Small intestine (tissue), 7 donors: ENCODE results near the gene GDE1. TPM values are rescaled to one million over a fixed set of nuclear protein-coding genes. Genes with fewer than 3 reads are reported as not detected.
A peak's percentile ranks its signal among the peaks of the same experiment; 100 is the strongest.

Experiments used
- DNase-seq, 2 donors: peaks; one replicate each; pipeline versions ENCODE4 v3.0.0 to v3.0.0-alpha.2; 2013
- FAIRE-seq: peaks from 2 replicates; lab custom pipeline; 2012; peaks lifted over from hg19 to GRCh38; lab: Jason Lieb, UNC
- H3K27ac ChIP-seq, 3 donors: one replicate each; pipeline ENCODE4 v1.5.1; 2013; ENCODE audit warnings: low read length in 2 of 3, mild to moderate bottlenecking in 2 of 3, control low read depth in 1 of 3, inconsistent platforms in 1 of 3, low read depth in 1 of 3, moderate library complexity in 1 of 3
- H3K27me3 ChIP-seq, 3 donors: one replicate each; pipeline ENCODE4 v1.6.1; 2013; ENCODE audit warnings: low read length in 3 of 3, inconsistent platforms in 1 of 3; ENCODE audit not compliant: control insufficient read depth in 3 of 3, insufficient read depth in 3 of 3
- H3K36me3 ChIP-seq, 3 donors: one replicate each; pipeline ENCODE4 v1.6.1; 2013; ENCODE audit warnings: low read length in 3 of 3, inconsistent platforms in 1 of 3, low read depth in 1 of 3, mild to moderate bottlenecking in 1 of 3, moderate library complexity in 1 of 3; ENCODE audit not compliant: control insufficient read depth in 3 of 3, insufficient read depth in 2 of 3
- H3K4me1 ChIP-seq, 3 donors: one replicate each; pipeline ENCODE4 v1.6.1; 2013; ENCODE audit warnings: low read length in 2 of 3, inconsistent platforms in 1 of 3, low read depth in 1 of 3, mild to moderate bottlenecking in 1 of 3, moderate library complexity in 1 of 3; ENCODE audit not compliant: control insufficient read depth in 3 of 3, insufficient read depth in 2 of 3
- H3K4me3 ChIP-seq, 3 donors: one replicate each; pipeline ENCODE4 v1.5.1; 2013; ENCODE audit warnings: low read length in 3 of 3, control low read depth in 1 of 3, inconsistent platforms in 1 of 3, low read depth in 1 of 3, mild to moderate bottlenecking in 1 of 3, moderate library complexity in 1 of 3
- H3K9me3 ChIP-seq, 2 donors: one replicate each; pipeline ENCODE4 v1.6.1; 2013; ENCODE audit warnings: low read depth in 1 of 2, low read length in 1 of 2; ENCODE audit not compliant: control insufficient read depth in 2 of 2, insufficient read depth in 1 of 2
- WGBS, 3 donors: extraction: QIAGEN DNeasy Blood & Tissue Kit; methylation state at CpG; one replicate each; pipeline ENCODE4 v1.1.7; 2013; 5-methylcytosine and 5-hydroxymethylcytosine counted together
- polyA plus RNA-seq, 4 donors: library from polyadenylated mRNA; stranded (reverse) in 3 of 4; unstranded in 1 of 4; fragments of 200-250 nt in 3 of 4; fragments of 120-200 nt in 1 of 4; gene quantifications; one replicate each; pipeline versions ENCODE4 v1.2.1 to v1.2.3, GENCODE V29; 2013
- donor health status: healthy with polysubstance abuse.
- donor health status: control.
- donor health status: control.
- donor health status: Bipolar disorder and iron deficiency.
- donor health status: healthy.

Gene GDE1
- polyA plus RNA-seq, 4 donors: 29.7 to 70.8 (median 38.9) TPM

GRCh38 chr16:19522760-19523159 lies 862 bp upstream of the GDE1 start:
- peaks cover 5 to 24% (median 11%) of the 10 kb centered on the region in 3 donors for H3K4me1 ChIP-seq
- WGBS, 3 donors: 90 to 91% (median 90%) methylated on average over 2 of the region's 2 CpGs

GRCh38 chr16:19522397-19522732 lies 467 bp upstream of the GDE1 start:
- Histone ChIP-seq H3K36me3 (peaks cover 0 to 11% (median 0%) of the 10 kb centered on the region in 3 donors), H3K4me1 (peaks cover 5 to 24% (median 11%) of the 10 kb centered on the region in 3 donors), H3K27me3 (no peaks in the 10 kb centered on the region), H3K27ac (peak overlapping the region in 2 of 3 donors; percentile 96 to 97), H3K9me3 (no peaks in the 10 kb centered on the region), H3K4me3 (peak overlapping the region in 1 of 3 donors; percentile 82)
- DNase-seq: no peak
- 11 to 32% (median 30%) methylated on average over 5 of the region's 5 CpGs for WGBS, 3 donors
- no peak for FAIRE-seq

More at GRCh38 chr16:19522760-19523159, 862 bp upstream of the GDE1 start:
- DNase-seq: no peak
- H3K9me3 ChIP-seq: no peaks in the 10 kb centered on the region
- no peak overlapping the region for H3K4me3 ChIP-seq
- H3K27ac ChIP-seq: peak overlapping the region in 1 of 3 donors; percentile 97
- no peaks in the 10 kb centered on the region for H3K27me3 ChIP-seq
- peaks cover 0 to 11% (median 0%) of the 10 kb centered on the region in 3 donors for H3K36me3 ChIP-seq
- no peak for FAIRE-seq

DNA sequence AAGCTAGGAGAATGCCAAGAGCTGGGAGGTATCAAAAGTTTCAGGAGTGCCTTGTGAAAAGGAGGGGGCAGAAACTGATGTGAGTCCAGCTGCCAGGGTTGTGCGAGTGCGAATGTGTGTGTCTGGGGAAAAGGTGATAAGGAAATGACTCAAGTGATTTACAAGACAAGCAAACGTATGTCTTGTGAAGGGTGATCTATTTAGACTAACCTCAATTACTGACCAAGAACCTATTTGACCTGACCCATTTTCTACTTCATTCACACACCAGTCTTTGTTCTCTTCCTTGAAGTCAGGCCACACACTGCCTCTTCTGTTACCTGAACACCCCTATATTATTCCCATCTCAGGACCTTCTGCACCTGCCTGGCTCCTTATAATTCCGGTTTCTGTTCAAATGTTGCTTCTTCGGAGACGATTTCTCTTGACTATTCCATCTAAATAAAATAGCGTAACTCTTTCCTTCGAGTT lies 1.0 kb downstream of the GDE1 start:
- Histone ChIP-seq H3K9me3 (no peaks in the 10 kb centered on the region), H3K27ac (peak overlapping the region; percentile 89 to 97 (median 96)), H3K4me1 (peaks cover 10 to 36% (median 11%) of the 10 kb centered on the region in 3 donors), H3K36me3 (peaks cover 0 to 11% (median 2%) of the 10 kb centered on the region in 3 donors), H3K27me3 (no peaks in the 10 kb centered on the region), H3K4me3 (peak overlapping the region; percentile 79 to 93 (median 82))
- FAIRE-seq (no peak), DNase-seq (peak; percentile 81 to 82)
- WGBS, 3 donors: 1 to 5% (median 5%) methylated on average over 8 of the region's 8 CpGs

GRCh38 chr16:19518388-19518787 lies 3.5 kb downstream of the GDE1 start:
- no peak overlapping the region for H3K4me3 ChIP-seq
- peaks cover 6 to 49% (median 12%) of the 10 kb centered on the region in 3 donors for H3K4me1 ChIP-seq
- WGBS, 3 donors: 46 to 67% (median 46%) methylated on average over 2 of the region's 2 CpGs
- DNase-seq: no peak
- no peaks in the 10 kb centered on the region for H3K27me3 ChIP-seq
- H3K9me3 ChIP-seq: no peaks in the 10 kb centered on the region
- FAIRE-seq: no peak
- H3K36me3 ChIP-seq: peaks cover 0 to 11% (median 2%) of the 10 kb centered on the region in 3 donors
- no peak overlapping the region for H3K27ac ChIP-seq

GRCh38 chr16:19517424-19518089 lies 4.3 kb downstream of the GDE1 start:
- 51 to 66% (median 60%) methylated on average over 8 of the region's 8 CpGs for WGBS, 3 donors
- Histone ChIP-seq H3K27me3 (no peaks in the 10 kb centered on the region), H3K4me1 (peaks cover 6 to 46% (median 12%) of the 10 kb centered on the region in 3 donors), H3K4me3 (no peak overlapping the region), H3K9me3 (no peaks in the 10 kb centered on the region), H3K36me3 (peaks cover 0 to 11% (median 2%) of the 10 kb centered on the region in 3 donors), H3K27ac (peak overlapping the region in 1 of 3 donors; percentile 85)
- FAIRE-seq: no peak
- DNase-seq: peak in 1 of 2 donors; percentile 67

GRCh38 chr16:19515757-19516156 lies 6.1 kb downstream of the GDE1 start:
- peak overlapping the region in 2 of 3 donors; percentile 55 to 85 for H3K27ac ChIP-seq
- WGBS, 3 donors: 25 to 55% (median 51%) methylated on average over 2 of the region's 2 CpGs
- peaks cover 0 to 14% (median 3%) of the 10 kb centered on the region in 3 donors for H3K36me3 ChIP-seq
- peaks cover 6 to 42% (median 12%) of the 10 kb centered on the region in 3 donors for H3K4me1 ChIP-seq
- FAIRE-seq (no peak), DNase-seq (peak; percentile 61 to 82)
- H3K27me3 ChIP-seq: no peaks in the 10 kb centered on the region
- H3K4me3 ChIP-seq: no peak overlapping the region
- no peaks in the 10 kb centered on the region for H3K9me3 ChIP-seq

GRCh38 chr16:19513377-19514053 lies 8.4 kb downstream of the GDE1 start:
- 11 to 47% (median 40%) methylated on average over 4 of the region's 4 CpGs for WGBS, 3 donors
- H3K36me3 ChIP-seq: peaks cover 0 to 8% (median 4%) of the 10 kb centered on the region in 3 donors
- H3K9me3 ChIP-seq: no peaks in the 10 kb centered on the region
- H3K27ac ChIP-seq: peak overlapping the region in 1 of 3 donors; percentile 68
- no peak overlapping the region for H3K4me3 ChIP-seq
- H3K4me1 ChIP-seq: peaks cover 0 to 30% (median 6%) of the 10 kb centered on the region in 3 donors
- no peaks in the 10 kb centered on the region for H3K27me3 ChIP-seq
- peak; percentile 93 for FAIRE-seq
- peak; percentile 79 to 92 for DNase-seq

GRCh38 chr16:19512297-19512696 lies 9.6 kb downstream of the GDE1 start:
- Histone ChIP-seq H3K27me3 (no peaks in the 10 kb centered on the region), H3K27ac (no peak overlapping the region), H3K9me3 (no peaks in the 10 kb centered on the region), H3K4me1 (peaks cover 0 to 30% (median 6%) of the 10 kb centered on the region in 3 donors), H3K4me3 (no peak overlapping the region), H3K36me3 (peaks cover 0 to 8% (median 4%) of the 10 kb centered on the region in 3 donors)
- FAIRE-seq (no peak), DNase-seq (no peak)
